H1 (cell line): ENCODE results near the gene KATNIP.

ENCODE experiments used
- BRCA1 ChIP-seq: IDR thresholded peaks from 2 replicates; pipeline ENCODE4 v1.6.1; 2012; ENCODE audit warnings: low read depth, low read length, improper control_type of control experiment
- CBX8 ChIP-seq: fragments of 300-800, 300-1000 bp; sonication (generic); IDR thresholded peaks from 2 replicates; pipeline ENCODE4 v1.7.1; 2016; ENCODE audit warnings: low read depth, low read length, borderline replicate concordance
- CTCF ChIP-seq, 3 experiments: IDR thresholded peaks; 1 replicate in 2 of 3; 2 replicates in 1 of 3; pipeline versions ENCODE4 v1.5.1 to v1.6.1; 2011; ENCODE audit warnings: low read length in 3 of 3, mild to moderate bottlenecking in 3 of 3, inconsistent platforms in 2 of 3, low read depth in 1 of 3, moderate library complexity in 1 of 3; ENCODE audit not compliant: insufficient read depth in 1 of 3; ENCODE audit errors: control extremely low read depth in 1 of 3
- EZH2 ChIP-seq: fragments of 200-600 bp; sonication (generic); IDR thresholded peaks from 2 replicates; pipeline ENCODE4 v1.7.1; 2012; ENCODE audit warnings: low read depth, mild to moderate bottlenecking, moderate library complexity, low read length, inconsistent platforms; ENCODE audit not compliant: severe bottlenecking
- GABPA ChIP-seq: IDR thresholded peaks from 2 replicates; pipeline ENCODE4 v1.6.1; 2011; ENCODE audit warnings: mild to moderate bottlenecking, low read length, moderate library complexity, borderline replicate concordance; ENCODE audit not compliant: insufficient read depth
- POLR2A ChIP-seq, 2 experiments: IDR thresholded peaks; 1 replicate in 1 of 2; 2 replicates in 1 of 2; pipeline ENCODE4 v1.6.1; 2011; ENCODE audit warnings: low read depth in 2 of 2, low read length in 2 of 2, mild to moderate bottlenecking in 2 of 2; ENCODE audit errors: control extremely low read depth in 1 of 2
- SIN3A ChIP-seq, 2 experiments: IDR thresholded peaks in 1 of 2; conservative IDR thresholded peaks in 1 of 2; 2 replicates each; pipeline ENCODE4 v1.6.1; 2011 to 2012; ENCODE audit warnings: low read length in 2 of 2, improper control_type of control experiment in 1 of 2, low read depth in 1 of 2, mild to moderate bottlenecking in 1 of 2
- YY1 ChIP-seq: IDR thresholded peaks from 2 replicates; pipeline ENCODE4 v1.6.1; 2011; ENCODE audit warnings: low read depth, mild to moderate bottlenecking, low read length

- TF ChIP-seq BRCA1 (no peak), YY1 (no peak), CTCF (IDR thresholded peaks at IDR 0.05; ENCODE audit: control extremely low read depth in 1 of 3, insufficient read depth in 1 of 3, low read depth in 1 of 3, low read length in 3 of 3) (no peak), POLR2A (IDR thresholded peaks at IDR 0.05; ENCODE audit: control extremely low read depth in 1 of 2, low read depth in 2 of 2, low read length in 2 of 2) (no peak), SIN3A (conservative IDR thresholded peaks at IDR 0.05 in 1 of 2, IDR thresholded peaks at IDR 0.05 in 1 of 2; ENCODE audit: low read depth in 1 of 2, low read length in 2 of 2) (no peak), GABPA (no peak), EZH2 (no peak), CBX8 (no peak)
Measured at GRCh38 chr16:27551036-27551435, 1.1 kb downstream of the KATNIP start.
